ENCODE measurements around the gene VPS41.
"Not testable (repeated sequence)": the region's sequence is repeated elsewhere in the genome, so short reads cannot be mapped to it uniquely, and the experiment has no call there.

Gene VPS41

DNA sequence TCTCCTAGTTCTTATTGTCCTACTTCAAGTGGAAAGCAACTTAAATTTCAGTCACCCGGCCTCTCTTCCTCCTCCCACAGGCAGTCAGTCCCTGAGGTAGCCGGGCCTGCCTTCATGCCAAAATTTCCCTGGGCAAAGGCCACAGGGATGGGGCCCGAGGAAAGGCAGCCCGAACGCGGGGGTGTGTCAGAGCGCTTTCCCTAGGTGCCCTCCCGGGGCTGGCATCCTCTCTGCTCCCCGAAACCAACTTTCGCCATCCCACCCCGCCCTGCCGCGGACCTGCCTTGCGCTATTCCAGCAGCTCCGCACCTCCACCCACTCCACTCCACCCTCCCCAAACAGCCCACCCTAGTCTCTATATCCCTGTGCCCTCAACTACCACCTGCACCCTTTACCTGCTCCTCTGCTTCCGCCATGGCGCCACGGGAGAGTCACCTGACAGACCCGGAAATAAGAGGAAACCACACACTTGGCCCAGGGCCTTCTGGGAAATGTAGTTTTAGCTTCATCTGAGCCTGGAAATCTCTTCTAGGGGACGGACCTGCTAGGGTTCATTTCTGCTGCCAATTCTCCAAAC lies at the start of gene VPS41:
TSS of gene VPS41 (minus strand) at position 433 of the 577 bp plus-strand sequence. CDS start at position 416, 17 bp downstream.
- TF ChIP-seq, protein P1, sequence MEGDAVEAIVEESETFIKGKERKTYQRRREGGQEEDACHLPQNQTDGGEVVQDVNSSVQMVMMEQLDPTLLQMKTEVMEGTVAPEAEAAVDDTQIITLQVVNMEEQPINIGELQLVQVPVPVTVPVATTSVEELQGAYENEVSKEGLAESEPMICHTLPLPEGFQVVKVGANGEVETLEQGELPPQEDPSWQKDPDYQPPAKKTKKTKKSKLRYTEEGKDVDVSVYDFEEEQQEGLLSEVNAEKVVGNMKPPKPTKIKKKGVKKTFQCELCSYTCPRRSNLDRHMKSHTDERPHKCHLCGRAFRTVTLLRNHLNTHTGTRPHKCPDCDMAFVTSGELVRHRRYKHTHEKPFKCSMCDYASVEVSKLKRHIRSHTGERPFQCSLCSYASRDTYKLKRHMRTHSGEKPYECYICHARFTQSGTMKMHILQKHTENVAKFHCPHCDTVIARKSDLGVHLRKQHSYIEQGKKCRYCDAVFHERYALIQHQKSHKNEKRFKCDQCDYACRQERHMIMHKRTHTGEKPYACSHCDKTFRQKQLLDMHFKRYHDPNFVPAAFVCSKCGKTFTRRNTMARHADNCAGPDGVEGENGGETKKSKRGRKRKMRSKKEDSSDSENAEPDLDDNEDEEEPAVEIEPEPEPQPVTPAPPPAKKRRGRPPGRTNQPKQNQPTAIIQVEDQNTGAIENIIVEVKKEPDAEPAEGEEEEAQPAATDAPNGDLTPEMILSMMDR (IDR thresholded peaks at IDR 0.05; ENCODE audit: low read depth, low read length) = no peak
- peak within 1 kb of the TSS; percentile 95 for H3K4me3 ChIP-seq (ENCODE audit: low read depth, low read length)

DNA sequence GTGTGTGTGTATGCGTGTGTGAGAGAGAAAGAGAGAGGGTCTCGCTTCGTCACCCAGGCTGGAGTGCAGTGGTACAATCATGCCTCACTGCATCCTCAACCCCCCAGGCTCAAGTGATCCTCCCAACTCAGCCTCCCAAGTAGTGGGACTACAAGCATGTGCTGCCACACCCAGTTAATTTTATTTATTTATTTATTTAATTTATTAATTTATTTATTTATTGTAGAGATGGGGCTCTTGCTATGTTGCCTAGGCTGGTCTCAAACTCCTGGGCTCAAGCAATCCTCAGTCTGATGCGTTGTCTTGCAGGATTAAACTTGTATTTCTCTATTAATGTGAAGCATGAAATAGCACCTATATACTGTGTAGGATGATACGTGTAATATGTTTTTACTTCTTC lies 46.9 kb upstream of the VPS41 start:
- no peak overlapping the region for H3K4me3 ChIP-seq (ENCODE audit: low read depth, low read length)

DNA sequence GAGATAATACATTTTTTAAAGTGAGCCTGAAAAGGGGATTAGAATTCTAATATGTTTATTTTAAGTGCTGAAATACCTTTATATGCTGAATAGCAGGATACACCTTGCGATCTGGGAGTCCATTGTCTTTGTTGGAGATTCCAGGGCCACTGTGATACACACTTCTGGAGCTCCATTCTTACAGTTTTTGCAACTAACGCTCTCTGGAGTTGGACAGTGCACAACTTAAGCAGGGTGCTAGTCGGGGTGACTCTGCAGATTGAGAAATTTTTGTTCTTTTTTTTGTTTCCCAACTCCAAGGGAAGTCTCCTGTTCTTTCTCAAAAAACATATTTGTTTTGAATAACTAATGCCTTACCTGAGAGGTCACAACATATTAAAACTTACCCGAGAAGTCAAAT lies 45.0 kb upstream of the VPS41 start:
- no peak overlapping the region for H3K4me3 ChIP-seq (ENCODE audit: low read depth, low read length)
- TF ChIP-seq, protein P1 (IDR thresholded peaks at IDR 0.05; ENCODE audit: low read depth, low read length) = no peak

More for the DNA sequence above, 46.9 kb upstream of the VPS41 start:
- TF ChIP-seq, protein P1 (IDR thresholded peaks at IDR 0.05; ENCODE audit: low read depth, low read length) = no peak

DNA sequence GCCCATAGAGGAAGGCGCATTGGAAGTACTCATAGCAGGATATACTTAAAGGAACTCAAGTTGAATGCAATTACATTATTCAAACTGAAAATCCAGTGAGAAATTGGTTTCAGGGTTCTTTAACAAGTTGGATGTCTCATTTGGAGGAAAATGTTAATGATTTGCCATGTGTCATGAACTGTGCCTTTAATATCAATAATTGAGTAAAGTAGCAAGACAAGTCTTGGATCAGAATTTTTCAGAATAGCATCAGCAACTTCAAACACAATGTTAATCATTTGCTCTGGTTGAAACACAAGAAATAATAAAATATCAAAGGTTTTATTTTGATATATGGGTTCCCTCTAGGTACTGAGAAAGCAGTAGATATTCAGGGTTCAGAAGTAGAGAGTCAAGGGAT lies 44.2 kb upstream of the VPS41 start:
- H3K4me3 ChIP-seq (ENCODE audit: low read depth, low read length) = no peak overlapping the region
- TF ChIP-seq, protein P1 (IDR thresholded peaks at IDR 0.05; ENCODE audit: low read depth, low read length) = no peak

DNA sequence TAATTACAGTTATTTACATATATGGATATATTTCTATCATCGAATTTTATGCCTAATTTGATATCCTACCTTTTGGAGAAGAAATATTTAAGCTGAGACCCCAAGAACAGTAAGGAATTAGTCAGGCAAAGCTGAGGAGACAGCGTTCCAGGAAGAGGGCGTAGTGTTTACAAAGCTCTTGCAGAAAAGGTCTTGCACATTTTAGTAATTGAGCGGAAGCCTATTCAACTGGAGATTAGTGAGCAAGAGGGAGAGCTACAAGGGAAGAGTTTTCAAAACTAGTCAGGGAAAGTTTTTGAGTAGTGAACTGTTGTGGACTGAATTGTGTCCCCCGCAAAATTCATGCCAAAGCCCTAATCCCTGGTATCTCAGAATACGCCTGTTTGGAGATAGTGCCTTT lies 42.2 kb upstream of the VPS41 start:
- TF ChIP-seq, protein P1 (IDR thresholded peaks at IDR 0.05; ENCODE audit: low read depth, low read length) = no peak

DNA sequence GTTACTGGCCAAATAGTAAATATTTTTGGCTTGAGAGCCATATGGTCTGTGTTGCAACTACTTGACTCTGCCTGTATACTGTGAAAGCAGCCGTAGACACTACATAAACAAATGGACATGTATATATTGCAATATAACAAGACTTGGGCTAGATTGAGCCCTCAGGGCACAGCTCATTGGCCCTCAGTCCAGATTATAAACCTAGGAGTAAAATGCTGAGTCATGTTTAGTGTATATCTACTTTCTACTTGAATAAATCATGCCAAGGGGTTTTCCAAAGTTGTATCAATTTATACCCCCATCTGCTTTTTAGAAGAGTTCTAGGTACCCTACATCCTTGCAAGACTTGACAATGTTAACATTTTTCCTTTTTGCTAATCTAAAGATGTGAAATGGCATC lies 41.3 kb upstream of the VPS41 start:
- TF ChIP-seq, protein P1 (IDR thresholded peaks at IDR 0.05; ENCODE audit: low read depth, low read length) = no peak
- H3K4me3 ChIP-seq (ENCODE audit: low read depth, low read length) = no peak overlapping the region

More for the DNA sequence above, 42.2 kb upstream of the VPS41 start:
- no peak overlapping the region for H3K4me3 ChIP-seq (ENCODE audit: low read depth, low read length)

DNA sequence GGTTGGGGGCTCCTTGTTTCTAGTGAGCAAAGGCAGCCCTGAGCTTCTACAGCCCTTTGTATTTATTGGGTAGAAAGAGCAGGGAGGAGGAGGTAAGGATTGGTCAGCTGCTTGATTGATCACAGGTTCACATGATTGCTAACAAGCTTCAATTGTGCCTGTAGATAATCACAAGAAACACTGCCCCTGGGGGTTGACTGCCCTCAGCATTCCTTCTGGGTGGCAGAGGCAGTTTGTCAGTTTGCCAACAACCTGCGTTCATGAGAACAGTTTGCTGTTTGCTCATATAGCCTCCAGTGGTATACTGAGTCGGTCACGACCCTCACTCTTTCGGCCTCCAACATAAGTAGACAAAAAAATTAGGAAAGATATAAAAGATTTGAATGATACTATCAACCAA lies 38.5 kb upstream of the VPS41 start:
- H3K4me3 ChIP-seq (ENCODE audit: low read depth, low read length) = not testable (repeated sequence)
